Skin epidermis (tissue), 12 donors: Measurements from ENCODE around the gene CBARP.
A peak's percentile ranks its signal among the peaks of the same experiment; 100 is the strongest.

Experiments
- H3K27ac ChIP-seq, 21 experiments: fragments of 200-600 bp; sonication (generic) in 11 of 21; one replicate each; pipeline ENCODE4 v1.5.0; 2020; ENCODE audit warnings: mild to moderate bottlenecking in 3 of 21, inconsistent platforms in 2 of 21, moderate library complexity in 2 of 21
- H3K4me3 ChIP-seq, 7 experiments: fragments of 200-600 bp; sonication (generic) in 2 of 7; one replicate each; pipeline ENCODE4 v1.5.0; 2020; ENCODE audit warnings: inconsistent platforms in 2 of 7, mild to moderate bottlenecking in 2 of 7, moderate library complexity in 1 of 7

CBARP gene

DNA sequence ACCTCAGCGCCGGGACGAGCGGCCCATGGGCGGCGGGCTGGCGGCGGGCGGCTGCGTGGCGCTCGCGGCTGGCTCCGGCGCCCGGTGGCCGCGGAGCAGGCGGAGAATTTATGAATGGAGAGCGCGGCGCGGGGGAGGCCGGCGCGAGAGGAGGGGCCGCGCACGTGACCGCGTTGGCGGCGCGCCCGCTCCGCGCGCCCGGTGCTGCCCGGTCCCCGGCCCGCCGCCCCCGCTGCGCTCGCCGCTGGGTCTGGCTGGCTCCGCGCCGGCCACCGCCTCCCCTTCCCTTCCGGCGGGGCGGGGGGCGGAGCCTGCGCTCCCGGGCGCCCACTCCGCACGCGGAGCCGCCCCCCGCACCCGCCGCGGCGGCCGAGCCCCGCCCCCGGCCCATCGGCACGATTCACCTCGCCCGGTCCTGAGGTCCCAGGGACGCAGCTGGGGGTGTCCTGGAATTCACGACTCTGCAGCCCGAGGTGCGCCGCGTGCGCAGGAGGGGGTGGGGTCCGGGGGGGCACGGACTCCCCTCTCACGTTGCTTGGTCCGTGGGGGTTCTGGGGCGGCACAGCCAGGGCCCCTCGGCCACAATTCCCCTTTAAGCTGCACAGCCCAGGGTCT, at the start of gene CBARP:
TSS of gene CBARP (minus strand) at position 252 of the 615 bp plus-strand sequence. CDS start 1,905 bp downstream, outside the sequence.
- H3K4me3 ChIP-seq = peak within 1 kb of the TSS; percentile 35 to 56 (median 47)
- H3K27ac ChIP-seq = peak within 1 kb of the TSS in 16 of 21 experiments; percentile 35 to 84 (median 60)

DNA sequence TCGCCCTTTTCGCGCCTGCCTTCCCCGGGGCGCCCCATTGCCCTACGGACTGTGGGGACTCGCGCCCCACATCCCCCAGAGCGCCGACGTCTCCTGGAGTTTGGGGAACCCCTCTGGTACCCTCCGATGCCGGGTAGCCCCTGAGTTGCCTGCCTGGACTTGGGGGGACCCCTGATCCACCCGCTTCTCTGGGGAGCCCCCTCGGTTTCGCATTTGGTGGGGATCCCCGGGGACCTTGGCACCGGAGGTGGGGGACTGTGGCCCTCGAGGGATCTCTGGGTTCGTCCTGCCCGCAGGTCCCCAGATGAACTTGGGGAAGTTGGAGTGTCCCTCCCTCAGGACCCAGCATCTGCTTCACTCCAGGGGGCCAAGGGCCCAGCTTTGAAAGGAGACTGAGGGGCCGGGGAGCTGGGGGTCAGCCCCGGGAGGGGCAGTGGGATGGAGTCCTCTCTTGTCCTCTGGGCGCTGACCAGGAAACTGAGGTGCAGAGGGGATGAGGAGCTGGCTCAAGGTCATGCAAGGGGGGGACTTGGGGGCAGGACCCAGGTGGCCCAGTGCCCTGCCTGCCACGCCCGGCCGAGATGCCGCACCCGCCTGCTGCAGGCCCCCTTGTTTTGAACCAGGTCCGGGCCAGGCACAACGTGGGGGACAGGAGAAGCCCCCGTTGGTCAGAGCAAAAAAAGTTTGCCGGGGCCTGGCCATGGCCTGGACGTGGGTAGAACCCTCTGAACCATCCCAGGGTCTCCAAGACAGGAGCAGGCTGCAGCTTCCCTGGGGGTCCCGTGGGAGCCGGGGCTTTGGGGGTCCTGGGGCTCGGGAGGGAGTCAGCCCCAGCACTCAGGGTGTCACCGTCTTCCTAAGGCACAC, 48.9 kb upstream of the CBARP start:
- Histone ChIP-seq H3K27ac (no peak overlapping the region), H3K4me3 (no peak overlapping the region)

- peak within 1 kb of the TSS in 1 of 7 experiments; percentile 27 for H3K4me3 ChIP-seq
- H3K27ac ChIP-seq = no peak within 1 kb of the TSS
These were observed 48.0 kb upstream of the CBARP start, which contains the start of gene EFNA2 for GRCh38 chr19:1285737-1286360. Gene EFNA2, plus strand, starts transcription at chr19:1285873. Its CDS starts 296 bp downstream, at chr19:1286169.

DNA sequence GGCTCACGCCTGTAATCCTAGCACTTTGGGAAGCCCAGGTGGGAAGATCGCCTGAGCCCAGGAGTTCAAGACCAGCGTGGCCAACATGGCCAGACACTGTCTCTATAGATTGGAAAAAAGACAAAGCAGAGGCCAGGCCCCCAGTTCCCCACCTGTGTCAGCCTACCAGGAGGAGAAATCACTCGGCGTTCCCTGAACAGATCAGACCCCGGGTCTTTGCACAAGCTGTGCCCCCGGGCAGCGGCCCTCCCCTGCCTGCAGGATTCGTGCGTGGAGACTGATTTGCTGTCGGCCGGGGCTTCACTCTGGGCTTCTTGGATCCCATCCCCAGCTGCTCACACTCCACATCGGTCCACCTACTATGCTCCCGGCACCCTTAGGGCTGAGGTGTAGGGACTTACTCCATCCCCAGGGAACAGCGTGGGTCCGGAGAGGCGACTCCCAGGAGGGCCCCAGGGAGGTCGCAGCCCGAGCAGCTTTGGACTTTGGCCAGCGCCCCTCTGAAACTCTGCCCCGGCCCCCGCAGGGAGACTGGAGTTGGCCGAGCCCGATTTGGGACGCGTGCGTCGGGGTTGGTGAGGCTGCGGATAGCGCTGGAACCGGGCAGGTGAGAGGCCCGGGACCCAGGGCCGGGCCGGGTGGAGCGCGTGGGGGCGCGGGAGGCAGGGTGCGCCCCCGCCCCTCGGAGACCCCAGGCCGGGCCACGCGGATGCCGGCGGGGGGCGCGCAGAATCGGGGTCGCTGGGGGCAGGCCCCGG, 47.4 kb upstream of the CBARP start:
- Histone ChIP-seq H3K27ac (no peak overlapping the region), H3K4me3 (no peak overlapping the region)

- Histone ChIP-seq H3K27ac (no peak overlapping the region), H3K4me3 (no peak overlapping the region)
These were observed 46.6 kb upstream of the CBARP start for GRCh38 chr19:1284293-1284978.

- Histone ChIP-seq H3K27ac (no peak overlapping the region), H3K4me3 (no peak overlapping the region)
These were observed 46.1 kb upstream of the CBARP start for GRCh38 chr19:1283917-1284292.

GRCh38 chr19:1283207-1283916, 45.6 kb upstream of the CBARP start:
- H3K4me3 ChIP-seq = no peak overlapping the region
- no peak overlapping the region for H3K27ac ChIP-seq

DNA sequence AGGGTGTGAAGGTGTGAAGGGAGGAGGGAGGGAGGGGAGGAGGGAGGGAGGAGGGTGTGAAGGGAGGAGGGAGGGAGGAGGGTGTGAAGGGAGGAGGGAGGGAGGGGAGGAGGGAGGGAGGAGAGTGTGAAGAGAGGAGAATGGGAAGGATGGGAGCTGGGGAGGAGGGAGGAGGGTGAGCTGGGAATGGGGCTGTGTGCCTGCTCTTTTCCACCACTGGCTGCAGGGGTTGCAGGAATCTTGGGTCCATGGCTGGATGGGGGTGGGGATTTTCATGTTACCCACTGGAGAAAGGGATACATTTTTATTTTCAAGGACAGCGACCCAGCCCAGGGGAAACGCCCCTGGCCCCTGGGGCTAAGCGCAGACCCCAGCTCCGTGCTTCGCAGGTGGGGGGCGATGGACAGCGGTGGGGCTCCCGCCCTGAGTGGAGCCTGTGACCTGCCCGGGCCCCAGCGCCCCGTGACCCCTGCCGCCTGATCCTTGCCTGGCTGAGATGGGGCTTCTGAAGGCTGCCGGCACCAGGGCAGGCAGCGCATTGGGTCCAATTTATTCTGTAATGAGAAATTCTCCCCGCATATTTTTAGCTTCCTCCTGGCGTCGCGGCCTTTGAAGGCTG, 44.9 kb upstream of the CBARP start:
- no peak overlapping the region for H3K27ac ChIP-seq
- no peak overlapping the region for H3K4me3 ChIP-seq

- Histone ChIP-seq H3K27ac (no peak overlapping the region), H3K4me3 (no peak overlapping the region)
These were observed 43.9 kb upstream of the CBARP start for GRCh38 chr19:1281569-1282287.

DNA sequence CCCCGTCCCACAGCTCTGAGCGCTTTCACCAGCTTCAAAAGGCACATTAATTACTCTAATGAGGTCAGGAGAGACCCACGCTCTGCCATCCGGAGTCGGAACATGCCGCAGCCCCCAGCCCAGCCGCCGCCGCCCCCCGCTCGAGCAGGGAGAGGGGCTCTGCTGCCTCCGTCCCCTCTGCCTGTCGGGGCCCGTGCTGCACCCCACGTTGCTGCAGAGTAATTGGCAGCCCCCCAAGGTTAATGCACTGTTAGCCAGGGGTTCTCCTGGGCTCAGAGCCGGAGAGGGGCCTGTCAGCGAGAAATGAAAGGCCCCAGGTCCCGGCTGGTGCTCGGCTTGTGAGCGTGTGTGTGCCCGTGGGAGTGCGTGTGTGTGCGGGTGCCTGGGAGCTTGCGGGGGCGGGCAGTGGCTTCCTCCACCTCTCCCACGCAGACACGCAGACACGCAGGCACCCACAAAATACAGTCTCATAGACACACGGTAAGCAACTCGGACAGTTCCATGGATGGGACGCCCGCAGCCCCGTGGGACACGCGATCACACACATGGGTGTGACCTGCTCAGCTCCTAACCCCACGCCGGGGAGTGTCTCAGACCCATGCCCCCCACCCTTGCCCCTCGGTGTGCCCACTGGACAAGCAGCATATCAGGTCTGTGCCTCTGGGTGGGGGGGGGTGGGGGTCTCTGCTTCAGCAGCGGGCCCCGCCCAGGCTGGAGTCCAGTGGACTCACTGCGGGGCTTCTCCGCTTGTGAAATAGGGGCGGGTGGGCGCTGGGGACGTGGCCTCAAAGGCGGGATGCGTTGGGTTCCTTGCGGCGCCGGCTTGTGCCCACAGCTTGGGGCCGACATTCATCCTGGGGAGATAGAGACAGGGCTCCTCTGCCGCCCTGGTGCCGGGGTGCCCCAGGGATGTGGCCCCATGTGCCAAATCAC, 43.1 kb upstream of the CBARP start:
- Histone ChIP-seq H3K4me3 (no peak overlapping the region), H3K27ac (no peak overlapping the region)

DNA sequence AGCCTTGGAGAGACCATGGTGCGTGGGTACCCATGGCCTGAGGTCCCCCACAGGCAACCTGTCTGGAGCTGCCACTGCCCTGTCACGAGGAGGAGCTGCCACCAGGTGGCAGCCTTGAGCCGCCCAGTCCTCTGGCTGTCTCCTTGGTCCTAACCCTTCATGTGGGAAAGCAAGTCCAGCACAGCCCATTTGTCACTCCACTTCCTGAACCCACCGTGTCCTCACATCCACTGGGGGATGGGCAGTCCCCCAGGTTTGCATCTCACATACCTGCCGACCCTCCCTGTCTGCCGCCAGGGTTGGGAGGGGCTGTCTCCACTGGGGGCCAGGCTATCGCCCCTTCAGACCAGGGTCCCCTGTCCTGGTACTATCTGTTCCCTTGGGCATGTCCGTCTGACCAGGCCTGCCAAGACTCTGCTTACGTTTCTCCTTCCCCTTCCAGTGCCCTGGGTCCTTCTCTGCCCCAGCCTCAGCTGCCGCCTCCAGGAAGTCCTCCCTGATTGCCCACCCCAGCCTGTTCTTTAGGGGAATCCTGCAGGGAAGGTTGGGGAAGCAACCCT, 42.1 kb upstream of the CBARP start:
- Histone ChIP-seq H3K27ac (no peak overlapping the region), H3K4me3 (no peak overlapping the region)

DNA sequence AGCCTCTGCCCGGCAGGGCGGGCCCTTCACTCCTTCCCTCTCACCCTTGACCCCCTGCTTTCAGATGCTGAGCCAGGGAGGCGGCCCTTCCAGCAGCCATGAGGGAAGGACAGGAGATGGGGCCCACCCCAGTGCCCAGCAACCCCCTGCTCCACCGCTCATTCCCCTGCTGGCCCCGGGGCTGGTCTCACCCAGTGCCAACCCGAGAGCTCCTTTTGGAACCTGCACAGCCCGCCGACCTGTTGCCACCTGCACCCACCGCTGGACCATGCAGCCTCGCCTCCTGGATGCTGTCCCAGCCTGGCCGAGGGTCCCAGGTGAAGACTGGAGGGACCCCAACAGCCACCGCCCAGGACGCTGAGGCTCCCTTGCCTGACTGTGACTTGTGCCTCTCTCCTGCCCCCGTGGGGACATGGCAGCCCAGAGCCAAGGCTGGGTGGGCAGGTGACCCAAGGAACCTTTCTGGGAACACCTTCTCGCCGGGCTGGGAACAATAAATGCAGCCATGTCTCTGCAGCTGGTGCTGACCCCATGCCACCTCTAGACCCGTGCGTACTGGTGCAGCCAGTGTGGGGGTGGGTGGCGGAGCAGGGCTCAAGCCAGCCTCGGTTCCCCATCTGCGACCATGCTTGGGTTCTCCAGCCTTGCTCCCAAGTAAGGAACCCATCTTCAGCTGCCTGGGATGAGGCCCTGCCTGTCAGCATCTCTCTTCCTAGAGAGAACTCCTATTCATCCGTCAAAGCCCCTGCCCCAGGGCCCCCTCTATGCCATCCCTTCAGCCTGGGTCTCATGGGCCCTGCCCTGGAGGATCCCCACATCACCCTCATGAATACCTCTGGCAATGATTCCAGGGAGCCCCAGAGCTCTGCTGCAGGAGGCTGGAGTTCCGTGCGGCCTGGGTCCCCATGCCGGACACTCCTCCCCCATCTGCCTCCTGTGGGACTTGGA, 41.2 kb upstream of the CBARP start:
- no peak overlapping the region for H3K4me3 ChIP-seq
- no peak overlapping the region for H3K27ac ChIP-seq

- Histone ChIP-seq H3K4me3 (no peak overlapping the region), H3K27ac (no peak overlapping the region)
These were observed 40.3 kb upstream of the CBARP start for GRCh38 chr19:1278074-1278473.

GRCh38 chr19:1277061-1277460, 39.3 kb upstream of the CBARP start:
- Histone ChIP-seq H3K27ac (peak overlapping the region in 6 of 21 experiments; percentile 84 to 97 (median 96)), H3K4me3 (no peak overlapping the region)

GRCh38 chr19:1276628-1277022, 38.8 kb upstream of the CBARP start:
- H3K4me3 ChIP-seq = peak overlapping the region in 6 of 7 experiments; percentile 57 to 72 (median 60)
- peak overlapping the region in 19 of 21 experiments; percentile 82 to 99 (median 96) for H3K27ac ChIP-seq
